Stimulated activated CD4-positive, alpha-beta T cell treated with anti-CD3 and anti-CD28 coated beads, Interleukin-4, amount 100 ng/mL, for 1 hour (primary cell): ENCODE measurements around the gene USP17L10.
A peak's percentile ranks its signal among the peaks of the same experiment; 100 is the strongest.
"Not testable (repeated sequence)": the region's sequence is repeated elsewhere in the genome, so short reads cannot be mapped to it uniquely, and the experiment has no call there.

Experiments used
- DNase-seq: peaks from one replicate; pipeline ENCODE4 v3.0.0-alpha.2; 2020

Gene USP17L10, protein sequence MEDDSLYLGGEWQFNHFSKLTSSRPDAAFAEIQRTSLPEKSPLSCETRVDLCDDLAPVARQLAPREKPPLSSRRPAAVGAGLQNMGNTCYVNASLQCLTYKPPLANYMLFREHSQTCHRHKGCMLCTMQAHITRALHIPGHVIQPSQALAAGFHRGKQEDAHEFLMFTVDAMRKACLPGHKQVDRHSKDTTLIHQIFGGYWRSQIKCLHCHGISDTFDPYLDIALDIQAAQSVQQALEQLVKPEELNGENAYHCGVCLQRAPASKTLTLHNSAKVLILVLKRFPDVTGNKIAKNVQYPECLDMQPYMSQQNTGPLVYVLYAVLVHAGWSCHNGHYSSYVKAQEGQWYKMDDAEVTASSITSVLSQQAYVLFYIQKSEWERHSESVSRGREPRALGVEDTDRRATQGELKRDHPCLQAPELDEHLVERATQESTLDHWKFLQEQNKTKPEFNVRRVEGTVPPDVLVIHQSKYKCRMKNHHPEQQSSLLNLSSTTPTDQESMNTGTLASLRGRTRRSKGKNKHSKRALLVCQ

DNA sequence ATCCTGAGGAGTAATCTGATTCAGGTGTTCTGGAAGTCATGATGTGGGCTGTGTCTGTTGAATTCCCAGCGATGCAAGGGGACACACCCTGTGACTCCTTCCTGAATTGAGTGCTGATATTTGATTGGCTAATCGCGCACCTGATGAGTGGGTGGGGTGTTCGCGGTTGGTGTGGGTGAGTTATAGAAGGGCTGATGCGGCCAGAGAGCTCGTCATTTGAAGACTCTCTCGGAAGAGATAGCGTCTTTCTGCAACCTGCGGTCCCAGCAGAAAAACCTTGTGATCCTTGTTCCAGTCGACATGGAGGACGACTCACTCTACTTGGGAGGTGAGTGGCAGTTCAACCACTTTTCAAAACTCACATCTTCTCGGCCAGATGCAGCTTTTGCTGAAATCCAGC is at the start of gene USP17L10:
USP17L10 (plus strand) TSS at position 301 of the 400 bp plus-strand sequence; CDS start at position 301, 0 bp downstream.
- DNase-seq = not testable (repeated sequence)

DNA sequence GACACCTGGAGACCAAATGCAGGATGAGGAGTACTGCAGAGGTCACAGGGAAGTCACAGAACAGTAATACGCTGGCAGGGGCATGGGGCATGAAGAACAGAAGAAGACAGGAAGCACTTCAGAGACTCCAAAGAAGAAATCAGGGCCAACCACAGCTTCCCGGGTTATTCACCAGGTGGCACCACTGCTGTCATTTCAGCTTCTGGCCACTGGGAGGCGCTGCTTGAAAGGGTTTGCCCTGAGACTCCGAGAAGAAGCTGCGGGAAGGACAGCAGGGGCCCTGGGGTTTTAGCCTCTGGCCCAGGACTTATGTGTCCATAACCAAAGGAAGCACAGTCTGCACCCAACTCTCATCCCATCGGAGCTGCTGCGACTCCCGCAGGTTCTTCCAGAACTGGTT is 44.5 kb upstream of the USP17L10 start:
- not testable (repeated sequence) for DNase-seq

DNA sequence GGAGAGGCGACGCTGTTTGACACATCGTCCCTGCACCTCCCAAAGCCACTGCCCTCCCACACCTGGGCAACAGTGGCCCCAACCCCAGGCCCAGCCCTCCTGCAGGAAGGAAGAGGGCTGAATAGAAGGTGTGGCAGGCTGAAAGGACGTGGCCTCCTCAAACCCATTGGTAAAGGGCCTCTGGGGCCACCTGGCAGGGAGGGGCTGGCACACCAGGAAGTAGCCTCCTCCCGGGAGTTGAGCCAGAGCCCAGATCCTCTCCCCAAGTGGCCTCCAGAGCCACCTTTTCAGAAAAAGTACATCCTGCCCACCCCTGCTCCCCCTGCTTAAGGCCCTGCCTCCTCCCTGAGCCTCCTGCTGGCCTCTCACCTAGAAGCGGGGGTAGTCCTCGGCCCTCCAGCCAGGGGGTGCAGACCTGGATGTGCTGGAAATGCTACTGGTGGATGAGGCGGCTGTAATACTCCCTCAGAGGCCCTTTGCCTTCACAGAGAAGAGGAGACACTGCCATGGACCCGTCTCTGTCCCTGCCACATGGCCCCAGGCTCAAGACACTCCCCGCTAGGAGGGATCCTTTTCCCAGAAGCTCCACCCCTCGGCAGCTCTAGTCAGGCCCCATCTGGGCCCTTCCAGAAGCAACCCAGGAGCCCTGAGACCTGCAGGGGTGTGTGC is 40.5 kb upstream of the USP17L10 start, which contains the start of gene FAM90A26:
FAM90A26 (plus strand) TSS at position 619 of the 669 bp plus-strand sequence. CDS start 2,764 bp downstream, outside the sequence.
- not testable (repeated sequence) for DNase-seq

DNA sequence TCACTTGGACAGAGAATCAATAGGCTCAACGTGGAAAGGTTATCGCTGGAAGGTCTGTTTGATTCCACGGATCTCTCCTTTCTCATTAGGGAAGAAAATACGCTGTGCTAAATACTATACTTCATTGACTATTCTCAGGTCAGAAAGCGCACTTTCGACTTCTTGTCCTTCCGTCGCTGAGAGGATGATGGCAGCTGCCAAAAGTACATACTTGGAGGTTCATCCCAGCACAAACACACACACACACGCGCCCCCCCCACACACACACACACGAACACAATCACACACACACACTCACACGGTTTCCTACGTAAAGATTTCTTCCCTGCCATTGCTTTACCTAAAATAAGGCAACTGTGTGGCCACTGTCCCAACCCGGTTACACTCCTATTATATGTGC is 4.2 kb downstream of the USP17L10 start:
- not testable (repeated sequence) for DNase-seq

DNA sequence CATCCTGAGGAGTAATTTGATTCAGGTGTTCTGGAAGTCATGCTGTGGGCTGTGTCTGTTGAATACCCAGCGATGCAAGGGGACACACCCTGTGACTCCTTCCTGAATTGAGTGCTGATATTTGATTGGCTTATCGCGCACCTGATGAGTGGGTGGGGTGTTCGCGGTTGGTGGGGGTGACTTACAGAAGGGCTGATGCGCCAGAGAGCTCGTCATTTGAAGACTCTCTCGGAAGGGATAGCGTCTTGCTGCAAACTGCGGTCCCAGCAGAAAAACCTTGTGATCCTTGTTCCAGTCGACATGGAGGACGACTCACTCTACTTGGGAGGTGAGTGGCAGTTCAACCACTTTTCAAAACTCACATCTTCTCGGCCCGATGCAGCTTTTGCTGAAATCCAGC is 4.6 kb downstream of the USP17L10 start, which contains the start of gene USP17L11:
USP17L11 (plus strand) TSS at position 301 of the 400 bp plus-strand sequence; CDS start at position 301, 0 bp downstream.
- DNase-seq = not testable (repeated sequence)

DNA sequence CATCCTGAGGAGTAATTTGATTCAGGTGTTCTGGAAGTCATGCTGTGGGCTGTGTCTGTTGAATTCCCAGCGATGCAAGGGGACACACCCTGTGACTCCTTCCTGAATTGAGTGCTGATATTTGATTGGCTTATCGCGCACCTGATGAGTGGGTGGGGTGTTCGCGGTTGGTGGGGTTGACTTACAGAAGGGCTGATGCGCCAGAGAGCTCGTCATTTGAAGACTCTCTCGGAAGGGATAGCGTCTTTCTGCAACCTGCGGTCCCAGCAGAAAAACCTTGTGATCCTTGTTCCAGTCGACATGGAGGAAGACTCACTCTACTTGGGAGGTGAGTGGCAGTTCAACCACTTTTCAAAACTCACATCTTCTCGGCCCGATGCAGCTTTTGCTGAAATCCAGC is 9.4 kb downstream of the USP17L10 start, which contains the start of gene USP17L12:
USP17L12 (plus strand) TSS at position 301 of the 400 bp plus-strand sequence; CDS start at position 301, 0 bp downstream.
- not testable (repeated sequence) for DNase-seq

DNA sequence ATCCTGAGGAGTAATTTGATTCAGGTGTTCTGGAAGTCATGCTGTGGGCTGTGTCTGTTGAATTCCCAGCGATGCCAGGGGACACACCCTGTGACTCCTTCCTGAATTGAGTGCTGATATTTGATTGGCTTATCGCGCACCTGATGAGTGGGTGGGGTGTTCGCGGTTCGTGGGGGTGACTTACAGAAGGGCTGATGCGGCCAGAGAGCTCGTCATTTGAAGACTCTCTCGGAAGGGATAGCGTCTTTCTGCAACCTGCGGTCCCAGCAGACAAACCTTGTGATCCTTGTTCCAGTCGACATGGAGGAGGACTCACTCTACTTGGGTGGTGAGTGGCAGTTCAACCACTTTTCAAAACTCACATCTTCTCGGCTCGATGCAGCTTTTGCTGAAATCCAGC is 14.1 kb downstream of the USP17L10 start, which contains the start of gene USP17L13:
USP17L13 (plus strand) TSS at position 301 of the 400 bp plus-strand sequence; CDS start at position 301, 0 bp downstream.
- not testable (repeated sequence) for DNase-seq

DNA sequence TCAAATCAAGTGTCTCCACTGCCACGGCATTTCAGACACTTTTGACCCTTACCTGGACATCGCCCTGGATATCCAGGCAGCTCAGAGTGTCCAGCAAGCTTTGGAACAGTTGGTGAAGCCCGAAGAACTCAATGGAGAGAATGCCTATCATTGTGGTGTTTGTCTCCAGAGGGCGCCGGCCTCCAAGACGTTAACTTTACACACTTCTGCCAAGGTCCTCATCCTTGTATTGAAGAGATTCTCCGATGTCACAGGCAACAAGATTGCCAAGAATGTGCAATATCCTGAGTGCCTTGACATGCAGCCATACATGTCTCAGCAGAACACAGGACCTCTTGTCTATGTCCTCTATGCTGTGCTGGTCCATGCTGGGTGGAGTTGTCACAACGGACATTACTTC is 19.8 kb downstream of the USP17L10 start:
- not testable (repeated sequence) for DNase-seq

DNA sequence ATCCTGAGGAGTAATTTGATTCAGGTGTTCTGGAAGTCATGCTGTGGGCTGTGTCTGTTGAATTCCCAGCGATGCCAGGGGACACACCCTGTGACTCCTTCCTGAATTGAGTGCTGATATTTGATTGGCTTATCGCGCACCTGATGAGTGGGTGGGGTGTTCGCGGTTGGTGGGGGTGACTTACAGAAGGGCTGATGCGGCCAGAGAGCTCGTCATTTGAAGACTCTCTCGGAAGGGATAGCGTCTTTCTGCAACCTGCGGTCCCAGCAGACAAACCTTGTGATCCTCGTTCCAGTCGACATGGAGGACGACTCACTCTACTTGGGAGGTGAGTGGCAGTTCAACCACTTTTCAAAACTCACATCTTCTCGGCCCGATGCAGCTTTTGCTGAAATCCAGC is 23.6 kb downstream of the USP17L10 start, which contains the start of gene USP17L15:
USP17L15 (plus strand) TSS at position 301 of the 400 bp plus-strand sequence; CDS start at position 301, 0 bp downstream.
- not testable (repeated sequence) for DNase-seq

DNA sequence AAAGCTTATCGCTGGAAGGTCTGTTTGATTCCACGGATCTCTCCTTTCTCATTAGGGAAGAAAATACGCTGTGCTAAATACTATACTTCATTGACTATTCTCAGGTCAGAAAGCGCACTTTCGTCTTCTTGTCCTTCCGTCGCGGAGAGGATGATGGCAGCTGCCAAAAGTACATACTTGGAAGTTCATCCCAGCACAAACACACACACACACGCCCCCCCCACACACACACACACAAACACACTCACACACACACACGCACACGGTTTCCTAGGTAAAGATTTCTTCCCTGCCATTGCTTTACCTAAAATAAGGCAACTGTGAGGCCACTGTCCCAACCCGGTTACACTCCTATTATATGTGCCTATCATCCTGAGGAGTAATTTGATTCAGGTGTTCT is 28.0 kb downstream of the USP17L10 start:
- DNase-seq = not testable (repeated sequence)

DNA sequence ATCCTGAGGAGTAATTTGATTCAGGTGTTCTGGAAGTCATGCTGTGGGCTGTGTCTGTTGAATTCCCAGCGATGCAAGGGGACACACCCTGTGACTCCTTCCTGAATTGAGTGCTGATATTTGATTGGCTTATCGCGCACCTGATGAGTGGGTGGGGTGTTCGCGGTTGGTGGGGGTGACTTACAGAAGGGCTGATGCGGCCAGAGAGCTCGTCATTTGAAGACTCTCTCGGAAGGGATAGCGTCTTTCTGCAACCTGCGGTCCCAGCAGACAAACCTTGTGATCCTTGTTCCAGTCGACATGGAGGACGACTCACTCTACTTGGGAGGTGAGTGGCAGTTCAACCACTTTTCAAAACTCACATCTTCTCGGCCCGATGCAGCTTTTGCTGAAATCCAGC is 33.1 kb downstream of the USP17L10 start, which contains the start of gene USP17L17:
USP17L17 (plus strand) TSS at position 301 of the 400 bp plus-strand sequence; CDS start at position 301, 0 bp downstream.
- DNase-seq = not testable (repeated sequence)

DNA sequence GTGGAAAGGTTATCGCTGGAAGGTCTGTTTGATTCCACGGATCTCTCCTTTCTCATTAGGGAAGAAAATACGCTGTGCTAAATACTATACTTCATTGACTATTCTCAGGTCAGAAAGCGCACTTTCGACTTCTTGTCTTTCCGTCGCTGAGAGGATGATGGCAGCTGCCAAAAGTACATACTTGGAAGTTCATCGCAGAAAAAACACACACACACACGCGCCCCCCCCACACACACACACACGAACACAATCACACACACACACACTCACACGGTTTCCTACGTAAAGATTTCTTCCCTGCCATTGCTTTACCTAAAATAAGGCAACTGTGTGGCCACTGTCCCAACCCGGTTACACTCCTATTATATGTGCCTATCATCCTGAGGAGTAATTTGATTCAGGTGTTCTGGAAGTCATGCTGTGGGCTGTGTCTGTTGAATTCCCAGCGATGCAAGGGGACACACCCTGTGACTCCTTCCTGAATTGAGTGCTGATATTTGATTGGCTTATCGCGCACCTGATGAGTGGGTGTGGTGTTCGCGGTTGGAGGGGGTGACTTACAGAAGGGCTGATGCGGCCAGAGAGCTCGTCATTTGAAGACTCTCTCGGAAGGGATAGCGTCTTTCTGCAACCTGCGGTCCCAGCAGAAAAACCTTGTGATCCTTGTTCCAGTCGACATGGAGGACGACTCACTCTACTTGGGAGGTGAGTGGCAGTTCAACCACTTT is 37.7 kb downstream of the USP17L10 start, which contains the start of gene USP17L18:
USP17L18 (plus strand) TSS at position 678 of the 728 bp plus-strand sequence; CDS start at position 678, 0 bp downstream.
- DNase-seq = peak; percentile 1

DNA sequence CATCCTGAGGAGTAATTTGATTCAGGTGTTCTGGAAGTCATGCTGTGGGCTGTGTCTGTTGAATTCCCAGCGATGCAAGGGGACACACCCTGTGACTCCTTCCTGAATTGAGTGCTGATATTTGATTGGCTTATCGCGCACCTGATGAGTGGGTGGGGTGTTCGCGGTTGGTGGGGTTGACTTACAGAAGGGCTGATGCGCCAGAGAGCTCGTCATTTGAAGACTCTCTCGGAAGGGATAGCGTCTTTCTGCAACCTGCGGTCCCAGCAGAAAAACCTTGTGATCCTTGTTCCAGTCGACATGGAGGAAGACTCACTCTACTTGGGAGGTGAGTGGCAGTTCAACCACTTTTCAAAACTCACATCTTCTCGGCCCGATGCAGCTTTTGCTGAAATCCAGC is 42.6 kb downstream of the USP17L10 start, which contains the start of gene USP17L19:
USP17L19 (plus strand) TSS at position 301 of the 400 bp plus-strand sequence; CDS start at position 301, 0 bp downstream.
- DNase-seq = not testable (repeated sequence)

DNA sequence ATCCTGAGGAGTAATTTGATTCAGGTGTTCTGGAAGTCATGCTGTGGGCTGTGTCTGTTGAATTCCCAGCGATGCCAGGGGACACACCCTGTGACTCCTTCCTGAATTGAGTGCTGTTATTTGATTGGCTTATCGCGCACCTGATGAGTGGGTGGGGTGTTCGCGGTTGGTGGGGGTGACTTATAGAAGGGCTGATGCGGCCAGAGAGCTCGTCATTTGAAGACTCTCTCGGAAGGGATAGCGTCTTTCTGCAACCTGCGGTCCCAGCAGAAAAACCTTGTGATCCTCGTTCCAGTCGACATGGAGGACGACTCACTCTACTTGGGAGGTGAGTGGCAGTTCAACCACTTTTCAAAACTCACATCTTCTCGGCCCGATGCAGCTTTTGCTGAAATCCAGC is 47.4 kb downstream of the USP17L10 start, which contains the start of gene USP17L20:
USP17L20 (plus strand) TSS at position 301 of the 400 bp plus-strand sequence; CDS start at position 301, 0 bp downstream.
- not testable (repeated sequence) for DNase-seq
